ENCODE results near the gene MIA3.

Gene MIA3

GRCh38 chr1:222627232-222627631, 9.3 kb downstream of the MIA3 start:
- H3K4me3 ChIP-seq (replicated peaks in 1 of 2; ENCODE audit: low read depth in 2 of 2, low read length in 2 of 2) = no peak overlapping the region

DNA sequence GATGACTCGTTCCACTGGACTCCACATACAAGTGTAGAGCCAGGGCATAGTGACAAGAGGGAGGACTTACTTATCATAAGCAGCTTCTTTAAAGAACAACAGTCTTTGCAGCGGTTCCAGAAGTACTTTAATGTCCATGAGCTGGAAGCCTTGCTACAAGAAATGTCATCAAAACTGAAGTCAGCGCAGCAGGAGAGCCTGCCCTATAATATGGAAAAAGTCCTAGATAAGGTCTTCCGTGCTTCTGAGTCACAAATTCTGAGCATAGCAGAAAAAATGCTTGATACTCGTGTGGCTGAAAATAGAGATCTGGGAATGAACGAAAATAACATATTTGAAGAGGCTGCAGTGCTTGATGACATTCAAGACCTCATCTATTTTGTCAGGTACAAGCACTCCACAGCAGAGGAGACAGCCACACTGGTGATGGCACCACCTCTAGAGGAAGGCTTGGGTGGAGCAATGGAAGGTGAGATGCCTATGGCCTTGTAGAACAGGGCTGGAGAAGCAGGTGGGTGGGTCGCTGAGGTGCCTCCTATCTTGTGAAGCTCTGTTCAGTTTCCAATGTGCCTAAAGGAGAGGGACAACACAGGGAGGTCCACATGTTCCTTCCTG, 12.1 kb downstream of the MIA3 start:
- no peak overlapping the region for H3K4me3 ChIP-seq (replicated peaks in 1 of 2; ENCODE audit: low read depth in 2 of 2, low read length in 2 of 2)
- peak; percentile 71 to 79 for DNase-seq (ENCODE audit: low read depth in 2 of 2)
- TF ChIP-seq, protein P1, sequence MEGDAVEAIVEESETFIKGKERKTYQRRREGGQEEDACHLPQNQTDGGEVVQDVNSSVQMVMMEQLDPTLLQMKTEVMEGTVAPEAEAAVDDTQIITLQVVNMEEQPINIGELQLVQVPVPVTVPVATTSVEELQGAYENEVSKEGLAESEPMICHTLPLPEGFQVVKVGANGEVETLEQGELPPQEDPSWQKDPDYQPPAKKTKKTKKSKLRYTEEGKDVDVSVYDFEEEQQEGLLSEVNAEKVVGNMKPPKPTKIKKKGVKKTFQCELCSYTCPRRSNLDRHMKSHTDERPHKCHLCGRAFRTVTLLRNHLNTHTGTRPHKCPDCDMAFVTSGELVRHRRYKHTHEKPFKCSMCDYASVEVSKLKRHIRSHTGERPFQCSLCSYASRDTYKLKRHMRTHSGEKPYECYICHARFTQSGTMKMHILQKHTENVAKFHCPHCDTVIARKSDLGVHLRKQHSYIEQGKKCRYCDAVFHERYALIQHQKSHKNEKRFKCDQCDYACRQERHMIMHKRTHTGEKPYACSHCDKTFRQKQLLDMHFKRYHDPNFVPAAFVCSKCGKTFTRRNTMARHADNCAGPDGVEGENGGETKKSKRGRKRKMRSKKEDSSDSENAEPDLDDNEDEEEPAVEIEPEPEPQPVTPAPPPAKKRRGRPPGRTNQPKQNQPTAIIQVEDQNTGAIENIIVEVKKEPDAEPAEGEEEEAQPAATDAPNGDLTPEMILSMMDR (IDR thresholded peaks at IDR 0.05; ENCODE audit: low read depth, low read length) = no peak

More at GRCh38 chr1:222627232-222627631, 9.3 kb downstream of the MIA3 start:
- TF ChIP-seq, protein P1 (IDR thresholded peaks at IDR 0.05; ENCODE audit: low read depth, low read length) = no peak
- peak; percentile 89 to 95 for DNase-seq (ENCODE audit: low read depth in 2 of 2)

- TF ChIP-seq, protein P1 (IDR thresholded peaks at IDR 0.05; ENCODE audit: low read depth, low read length) = no peak
- no peak overlapping the region for H3K4me3 ChIP-seq (replicated peaks in 1 of 2; ENCODE audit: low read depth in 2 of 2, low read length in 2 of 2)
- no peak for DNase-seq (ENCODE audit: low read depth in 2 of 2)
These were observed 13.8 kb downstream of the MIA3 start for GRCh38 chr1:222631611-222632208.

GRCh38 chr1:222632749-222633148, 14.9 kb downstream of the MIA3 start:
- no peak for DNase-seq (ENCODE audit: low read depth in 2 of 2)
- TF ChIP-seq, protein P1 (IDR thresholded peaks at IDR 0.05; ENCODE audit: low read depth, low read length) = no peak
- H3K4me3 ChIP-seq (replicated peaks in 1 of 2; ENCODE audit: low read depth in 2 of 2, low read length in 2 of 2) = no peak overlapping the region

- DNase-seq (ENCODE audit: low read depth in 2 of 2) = peak; percentile 94 to 97
- H3K4me3 ChIP-seq (replicated peaks in 1 of 2; ENCODE audit: low read depth in 2 of 2, low read length in 2 of 2) = no peak overlapping the region
- TF ChIP-seq, protein P1 (IDR thresholded peaks at IDR 0.05; ENCODE audit: low read depth, low read length) = peak; percentile 85
These were observed 16.5 kb downstream of the MIA3 start for GRCh38 chr1:222634180-222635013.

- no peak for DNase-seq (ENCODE audit: low read depth in 2 of 2)
- no peak overlapping the region for H3K4me3 ChIP-seq (replicated peaks in 1 of 2; ENCODE audit: low read depth in 2 of 2, low read length in 2 of 2)
- TF ChIP-seq, protein P1 (IDR thresholded peaks at IDR 0.05; ENCODE audit: low read depth, low read length) = no peak
These were observed 23.5 kb downstream of the MIA3 start for GRCh38 chr1:222641269-222641948.
